Measurements from ENCODE around the gene EXD3.
"Not testable (repeated sequence)": the region's sequence is repeated elsewhere in the genome, so short reads cannot be mapped to it uniquely, and the experiment has no call there.

EXD3 gene

GRCh38 chr9:137266585-137267453 lies 156.1 kb downstream of the EXD3 start:
- no peak for DNase-seq

GRCh38 chr9:137266162-137266527 lies 156.8 kb downstream of the EXD3 start:
- DNase-seq: no peak

DNA sequence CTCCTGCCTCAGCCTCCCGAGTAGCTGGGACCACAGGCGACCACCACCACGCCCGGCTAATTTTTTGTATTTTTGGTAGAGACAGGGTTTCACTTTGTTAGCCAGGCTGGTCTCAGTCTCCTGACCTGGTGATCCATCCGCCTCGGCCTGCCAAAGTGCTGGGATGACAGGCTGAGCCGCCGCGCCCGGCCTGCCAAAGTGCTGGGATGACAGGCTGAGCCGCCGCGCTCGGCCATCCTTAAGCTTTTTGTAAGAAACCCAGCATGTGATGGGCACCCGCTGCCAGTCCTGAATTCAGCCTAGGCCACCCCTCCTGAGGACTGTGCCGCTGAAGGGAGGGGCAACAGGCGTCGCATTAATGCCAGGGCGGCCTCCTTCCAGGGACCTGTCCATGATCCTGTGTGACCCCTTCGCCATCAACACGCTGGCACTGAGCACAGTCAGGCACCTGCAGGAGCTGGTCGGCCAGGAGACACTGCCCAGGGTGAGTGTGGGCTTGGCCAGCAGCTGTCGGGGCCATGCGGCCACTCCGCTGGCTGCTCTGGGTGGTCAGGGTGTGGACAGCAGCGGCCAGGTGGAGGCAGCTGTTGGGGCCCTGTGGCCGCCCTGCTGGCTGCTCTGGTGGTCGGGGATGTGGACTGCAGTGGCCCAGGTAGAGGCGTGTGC lies 157.3 kb downstream of the EXD3 start:
- no peak for DNase-seq

DNA sequence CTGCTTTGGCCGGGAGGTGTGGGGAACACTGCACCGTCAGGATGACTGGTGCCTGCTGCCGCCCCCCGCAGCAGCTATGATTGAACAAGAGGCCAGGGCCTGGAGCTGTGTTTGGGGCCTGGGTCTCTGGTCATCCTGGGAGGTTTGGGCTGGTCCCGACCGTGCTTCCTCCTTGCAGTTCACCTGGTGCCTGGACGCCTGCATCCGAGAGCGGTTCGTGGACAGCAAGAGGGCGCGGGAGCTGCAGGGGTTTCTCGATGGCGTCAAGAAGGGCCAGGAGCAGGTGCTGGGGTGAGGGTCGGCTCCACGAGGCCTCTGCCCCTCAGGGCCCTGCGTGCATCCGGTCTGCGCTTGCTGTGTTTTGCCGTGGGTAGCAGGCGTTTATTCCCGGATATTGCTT lies 158.9 kb downstream of the EXD3 start:
- no peak for DNase-seq

DNA sequence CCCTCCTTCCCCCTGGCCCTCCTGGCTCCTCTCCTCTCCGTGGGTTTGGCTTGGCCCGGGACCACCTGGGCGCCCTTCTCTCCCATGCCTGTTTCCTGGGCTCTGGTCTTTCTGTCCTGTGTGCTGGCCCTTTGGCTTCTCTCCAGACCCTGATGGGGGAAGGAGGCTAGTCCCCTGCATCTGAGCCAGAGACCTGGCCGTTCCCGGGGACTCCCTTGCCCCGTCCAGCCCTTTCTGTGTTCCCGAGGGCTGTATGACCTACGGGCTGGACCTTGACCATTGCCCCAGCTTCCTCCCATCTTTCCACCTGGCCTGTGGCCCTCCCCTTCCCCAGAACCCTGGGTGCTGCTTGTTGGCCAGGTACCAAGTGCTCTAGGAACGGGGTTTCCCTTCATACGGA lies 159.5 kb downstream of the EXD3 start:
- DNase-seq: no peak

DNA sequence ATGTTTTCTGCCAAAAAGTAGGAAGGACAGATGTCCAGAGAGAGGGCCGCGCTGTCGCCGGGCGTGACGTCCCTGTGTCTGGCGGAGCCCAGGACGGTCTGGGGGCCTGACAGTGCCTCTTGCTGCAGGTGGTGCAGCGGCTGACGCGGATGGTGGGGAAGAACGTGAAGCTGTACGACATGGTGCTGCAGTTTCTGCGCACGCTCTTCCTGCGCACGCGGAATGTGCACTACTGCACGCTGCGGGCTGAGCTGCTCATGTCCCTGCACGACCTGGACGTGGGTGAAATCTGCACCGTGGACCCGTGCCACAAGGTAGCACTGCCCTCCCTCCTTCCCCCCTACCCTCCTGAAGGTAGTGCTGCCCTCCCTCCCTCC lies 160.1 kb downstream of the EXD3 start:
- DNase-seq: no peak

DNA sequence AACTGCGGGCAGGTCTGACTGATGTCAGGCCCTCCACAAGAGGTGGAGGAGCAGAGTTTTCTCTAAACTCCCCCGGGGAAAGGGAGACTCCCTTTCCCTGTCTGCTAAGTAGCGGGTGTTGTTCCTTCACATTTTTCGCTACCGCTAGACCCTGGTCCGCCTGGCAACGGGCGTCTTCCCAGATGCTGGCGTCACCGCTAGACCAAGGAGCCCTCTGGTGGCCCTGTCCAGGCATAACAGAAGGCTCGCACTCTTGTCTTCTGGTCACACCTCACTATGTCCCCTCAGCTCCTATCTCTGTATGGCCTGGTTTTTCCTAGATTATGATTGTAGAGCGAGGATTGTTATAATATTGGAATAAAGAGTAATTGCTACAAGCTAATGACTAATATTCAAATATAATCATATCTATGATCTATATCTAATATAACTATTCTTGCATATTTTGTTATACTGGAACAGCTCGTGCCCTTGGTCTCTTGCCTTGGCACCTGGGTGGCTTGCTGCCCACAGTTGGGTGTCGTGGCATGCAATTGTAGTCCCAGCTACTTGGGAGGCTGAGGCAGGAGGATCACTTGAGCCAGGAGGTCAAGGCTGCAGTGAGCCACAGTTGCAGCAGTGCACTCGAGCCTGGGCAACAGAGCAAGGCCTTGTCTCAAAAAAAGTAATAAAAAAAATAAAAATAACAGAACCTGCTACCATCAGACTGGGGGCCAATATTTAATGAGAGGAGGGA lies 160.6 kb downstream of the EXD3 start:
- not testable (repeated sequence) for DNase-seq
